ENCODE measurements around the gene ANKRD29.

DNA sequence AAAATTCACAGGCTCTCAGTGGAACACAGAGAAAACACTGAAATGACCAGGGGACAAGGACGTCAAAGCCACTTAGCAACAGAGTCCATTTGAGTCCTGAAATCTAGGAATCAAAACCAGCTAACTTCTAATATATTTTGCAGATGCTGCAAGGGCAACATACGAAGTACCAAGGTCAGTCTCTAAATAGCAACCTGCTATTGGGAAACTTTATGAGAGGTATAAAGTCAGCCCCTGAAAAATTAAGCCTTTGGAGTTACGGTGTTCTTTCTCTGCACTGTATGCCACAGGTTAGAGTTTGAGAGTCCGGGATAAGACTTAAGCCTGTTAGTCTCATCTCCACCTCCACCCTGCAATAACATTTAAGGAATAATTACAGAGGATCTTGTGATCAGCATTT is 89.7 kb downstream of the ANKRD29 start:
- TF ChIP-seq BRCA1 (IDR thresholded peaks at IDR 0.05; ENCODE audit: low read depth, low read length) (no peak), CTCF (IDR thresholded peaks at IDR 0.05 in 2 of 3, conservative IDR thresholded peaks at IDR 0.05 in 1 of 3; ENCODE audit: control insufficient read depth in 2 of 3, extremely low read depth in 1 of 3, insufficient read depth in 1 of 3, low read depth in 3 of 3, low read length in 3 of 3) (no peak), JUNB (IDR thresholded peaks at IDR 0.05) (no peak), POLR2AphosphoS5 (IDR thresholded peaks at IDR 0.05; ENCODE audit: low read length) (no peak), REST (IDR thresholded peaks at IDR 0.05; ENCODE audit: low read depth, low read length) (no peak), NR2C2 (IDR thresholded peaks at IDR 0.05; ENCODE audit: borderline replicate concordance, control insufficient read depth, insufficient read length, low read depth) (no peak), SP1 (IDR thresholded peaks at IDR 0.05; ENCODE audit: low read depth, low read length) (no peak)
